Ramos (cell line): Measurements from ENCODE around the gene ZNF839.

ENCODE experiments used
- in situ Hi-C: fragments of 300-500 bp; cut with MboI; formaldehyde crosslinking; loops from one replicate; pipeline ENCODE4 v1.14.3; 2022; ENCODE audit warnings: low sequenced_read_pairs; ENCODE audit not compliant: unreplicated experiment

Gene ZNF839

DNA sequence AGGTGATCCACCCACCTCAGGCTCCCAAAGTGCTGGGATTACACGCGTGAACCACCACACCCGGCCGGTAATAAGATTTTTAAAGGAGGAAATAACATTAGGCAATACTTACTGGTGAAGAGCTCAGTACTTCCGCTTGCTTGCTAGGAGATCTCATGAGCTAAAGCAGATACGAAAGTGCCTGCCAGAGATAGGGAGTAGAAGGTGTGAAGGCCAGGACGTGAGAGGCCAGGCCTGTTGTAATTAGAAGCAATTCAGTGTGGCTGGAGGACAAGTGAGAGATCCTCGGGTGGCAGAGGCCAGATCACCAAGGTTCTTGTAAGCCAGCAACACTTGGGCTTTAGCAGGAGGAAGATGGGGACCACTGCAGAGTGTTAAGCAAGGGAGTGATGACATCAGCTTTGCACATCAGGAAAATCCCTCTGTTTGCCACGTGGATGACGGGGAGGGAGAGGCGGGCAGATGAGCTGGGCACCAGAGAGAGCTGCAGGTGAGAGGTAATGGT is 50.8 kb downstream of the ZNF839 start:
- in situ Hi-C loops = no loop called here

DNA sequence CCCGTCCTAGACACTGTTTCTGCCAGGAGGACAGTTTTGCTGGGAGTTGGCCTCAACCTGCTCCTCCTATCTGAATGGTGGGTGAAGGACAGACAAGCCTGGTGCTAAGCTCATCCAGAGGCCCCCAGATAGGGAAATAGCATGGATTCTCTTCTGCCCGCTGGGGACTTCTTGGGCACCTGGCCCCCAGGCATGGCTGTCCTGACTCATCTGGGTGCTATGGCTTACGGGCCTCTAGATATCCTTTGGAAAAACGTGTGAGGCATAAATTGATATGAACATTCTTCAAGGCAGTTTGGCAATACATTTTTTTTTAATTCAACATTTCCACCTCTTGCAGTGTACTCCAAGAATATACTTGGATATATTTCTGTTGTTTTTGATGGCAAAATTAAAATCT is 51.8 kb downstream of the ZNF839 start:
- in situ Hi-C loops = no loop called here

- in situ Hi-C loops = no loop called here
Measured at GRCh38 chr14:102373110-102373509, 53.6 kb downstream of the ZNF839 start.

DNA sequence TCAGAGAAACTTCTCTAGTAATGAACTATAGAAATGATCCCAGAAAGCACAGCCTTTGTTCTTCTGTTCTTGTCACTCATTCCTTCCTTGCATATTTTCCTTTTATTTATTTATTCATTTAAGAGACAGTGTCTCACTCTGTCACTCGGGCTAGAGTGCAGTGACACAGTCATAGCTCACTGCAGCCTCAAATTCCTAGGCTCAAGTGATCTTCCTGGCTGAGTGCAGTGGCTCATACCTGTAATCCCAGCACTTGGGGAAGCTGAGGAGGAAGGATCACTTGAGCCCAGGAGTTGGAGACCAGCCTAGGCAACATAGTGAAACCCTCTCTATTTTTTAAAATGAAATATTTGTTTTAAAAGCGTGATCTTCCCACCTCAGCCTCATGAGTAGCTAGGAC is 54.7 kb downstream of the ZNF839 start:
- in situ Hi-C loops = no loop called here

DNA sequence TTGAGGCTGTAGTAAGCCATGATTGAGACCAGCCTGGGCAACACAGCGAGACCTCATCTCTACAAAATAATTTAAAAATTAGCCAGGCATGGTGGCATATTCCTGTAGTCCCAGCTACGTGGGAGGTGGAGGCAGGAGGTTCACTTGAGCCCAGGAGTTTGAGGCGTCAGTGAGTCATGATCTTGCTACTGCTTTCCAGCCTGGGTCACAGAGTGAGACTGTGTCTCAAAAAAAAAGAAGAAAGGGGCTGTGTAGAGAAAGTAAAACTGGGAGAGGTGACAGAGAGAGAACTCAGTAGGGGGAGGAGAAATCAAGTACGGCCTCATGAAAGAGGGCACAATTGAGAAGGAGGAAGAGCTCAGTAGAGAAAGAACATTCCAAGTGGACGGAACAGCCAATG is 55.6 kb downstream of the ZNF839 start:
- in situ Hi-C loops = no loop called here

DNA sequence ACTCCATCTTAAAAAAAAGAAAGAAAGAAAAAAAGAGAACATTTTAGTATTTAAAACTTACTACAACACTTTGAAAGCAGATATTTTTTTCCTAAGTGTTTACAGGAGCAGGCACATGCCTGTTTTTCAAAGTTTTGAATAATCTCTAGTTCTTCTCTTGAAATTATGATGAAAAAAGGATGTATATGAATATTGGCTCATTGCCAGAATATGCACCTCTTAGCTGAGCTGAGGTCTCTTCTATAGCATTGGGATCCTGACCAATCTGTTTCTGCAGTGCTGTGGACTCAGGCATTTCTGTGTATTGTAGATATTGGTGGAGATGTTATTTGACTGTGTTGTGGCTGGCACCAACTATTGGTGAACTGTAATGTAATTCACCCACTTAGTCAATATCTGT is 58.1 kb downstream of the ZNF839 start:
- in situ Hi-C loops = no loop called here

GRCh38 chr14:102378830-102379229 is 59.3 kb downstream of the ZNF839 start:
- in situ Hi-C loops = no loop called here

GRCh38 chr14:102387086-102387485 is 67.5 kb downstream of the ZNF839 start:
- in situ Hi-C loops = no loop called here

DNA sequence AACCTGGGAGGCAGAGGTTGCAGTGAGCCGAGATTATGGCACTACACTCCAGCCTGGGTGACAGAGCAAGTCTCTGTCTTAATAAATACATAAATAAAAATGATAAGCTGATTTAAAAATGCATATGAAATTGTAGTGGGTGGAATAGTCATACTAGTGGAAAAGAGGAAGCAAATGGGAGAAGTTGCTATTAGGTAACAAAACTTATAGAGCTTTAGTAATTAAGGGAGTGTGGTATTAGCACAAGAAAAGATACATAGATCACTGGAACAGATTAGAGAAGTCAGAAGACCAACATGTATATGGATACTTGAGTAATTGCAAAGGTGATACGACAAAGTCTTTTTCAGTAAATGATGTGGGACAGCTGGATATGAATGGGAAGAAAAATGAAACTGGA is 69.7 kb downstream of the ZNF839 start:
- in situ Hi-C loops = no loop called here

DNA sequence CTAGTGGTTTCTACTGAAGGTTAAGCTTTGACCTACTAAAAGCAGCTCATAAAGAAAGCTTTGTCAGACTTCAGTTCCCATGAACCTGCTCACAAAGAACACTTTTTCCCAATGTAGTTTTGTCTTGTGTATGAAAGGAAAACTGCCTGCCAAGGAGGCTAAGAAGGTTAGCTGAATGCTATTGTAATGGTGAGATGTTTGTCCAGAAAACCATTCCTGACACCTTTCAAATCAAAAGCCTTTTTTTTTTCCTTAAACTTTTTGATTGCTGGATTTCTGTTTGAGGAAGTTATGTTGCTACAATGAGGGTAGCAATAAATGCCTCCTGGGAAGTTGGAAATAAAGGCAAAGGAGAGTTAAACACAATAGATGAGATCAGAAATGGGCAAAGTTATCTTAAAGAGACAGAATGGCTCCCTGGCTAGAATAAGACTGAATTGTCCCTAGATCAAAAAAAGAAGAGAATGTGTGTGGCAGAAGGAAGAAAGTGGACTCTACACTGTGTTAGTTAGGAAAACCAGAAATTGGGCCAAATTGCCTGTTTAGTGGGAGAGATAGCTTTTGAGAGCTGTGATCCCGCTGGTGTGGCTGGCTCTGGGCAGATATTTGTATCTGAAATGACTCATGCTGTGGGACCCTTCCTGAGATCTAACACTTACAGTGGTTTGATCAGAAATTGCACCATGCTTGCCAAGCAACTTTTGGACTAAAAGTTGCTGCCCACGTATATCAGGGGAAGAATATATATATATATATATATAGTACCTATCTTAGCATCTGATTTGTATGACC is 70.7 kb downstream of the ZNF839 start:
- in situ Hi-C loops = no loop called here
